ENCODE results near the gene PIK3R3. TPM values are rescaled to one million over a fixed set of nuclear protein-coding genes. Genes with fewer than 3 reads are reported as not detected.

PIK3R3 gene
- total RNA-seq, 1 experiment from 2014 or later, result 9.0 TPM

DNA sequence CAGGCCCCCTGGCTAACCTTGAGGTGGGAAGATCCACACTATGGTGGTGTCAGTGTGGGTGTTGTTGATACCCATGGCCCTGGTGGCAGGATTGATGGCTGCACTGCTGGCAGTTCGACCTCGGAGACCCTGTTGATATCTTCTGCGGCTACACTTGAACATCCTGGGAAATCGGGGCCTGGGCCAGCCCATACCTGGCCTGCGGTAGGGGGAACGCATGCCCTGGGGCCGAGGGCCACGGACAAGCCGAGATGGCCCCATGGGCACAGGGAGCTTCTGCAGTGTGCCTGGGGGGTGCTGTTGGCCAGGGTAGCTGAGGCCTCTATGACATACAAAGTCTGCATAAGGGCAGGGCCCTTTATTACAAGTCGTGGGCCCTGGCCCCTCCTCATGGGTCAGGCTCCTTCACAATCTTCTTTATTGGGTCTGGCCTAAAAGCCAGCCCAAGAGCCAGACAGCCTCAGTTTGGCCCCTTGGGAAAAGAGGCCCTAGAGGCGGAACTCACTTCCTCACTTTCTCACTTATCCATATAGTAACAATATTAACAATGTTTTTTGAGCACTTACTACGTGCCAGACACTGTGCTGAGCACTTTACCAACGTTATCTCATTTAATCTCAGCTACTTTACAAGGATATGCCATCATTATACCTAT is 43.9 kb upstream of the PIK3R3 start, which contains the start of gene P3R3URF (continued):
- TF ChIP-seq ZNF425 (CRISPR knock-in tag; conservative IDR thresholded peaks at IDR 0.05) (no peak), TEAD1 (CRISPR knock-in tag; IDR thresholded peaks at IDR 0.05) (no peak), GABPB1 (CRISPR knock-in tag; IDR thresholded peaks at IDR 0.05) (no peak), ATF3 (CRISPR knock-in tag; conservative IDR thresholded peaks at IDR 0.05) (no peak), ZNF219 (CRISPR knock-in tag; IDR thresholded peaks at IDR 0.05; ENCODE audit: borderline replicate concordance) (no peak), FOXJ3 (CRISPR knock-in tag; IDR thresholded peaks at IDR 0.05; ENCODE audit: borderline replicate concordance) (no peak), ETV6 (CRISPR knock-in tag; IDR thresholded peaks at IDR 0.05) (no peak), NR1H2 (CRISPR knock-in tag; IDR thresholded peaks at IDR 0.05) (no peak), RORB (CRISPR knock-in tag; IDR thresholded peaks at IDR 0.05) (no peak), ZNF138 (CRISPR knock-in tag; conservative IDR thresholded peaks at IDR 0.05) (no peak), ZNF423 (CRISPR knock-in tag; IDR thresholded peaks at IDR 0.05) (no peak), NFE2L1 (CRISPR knock-in tag; IDR thresholded peaks at IDR 0.05) (no peak)

DNA sequence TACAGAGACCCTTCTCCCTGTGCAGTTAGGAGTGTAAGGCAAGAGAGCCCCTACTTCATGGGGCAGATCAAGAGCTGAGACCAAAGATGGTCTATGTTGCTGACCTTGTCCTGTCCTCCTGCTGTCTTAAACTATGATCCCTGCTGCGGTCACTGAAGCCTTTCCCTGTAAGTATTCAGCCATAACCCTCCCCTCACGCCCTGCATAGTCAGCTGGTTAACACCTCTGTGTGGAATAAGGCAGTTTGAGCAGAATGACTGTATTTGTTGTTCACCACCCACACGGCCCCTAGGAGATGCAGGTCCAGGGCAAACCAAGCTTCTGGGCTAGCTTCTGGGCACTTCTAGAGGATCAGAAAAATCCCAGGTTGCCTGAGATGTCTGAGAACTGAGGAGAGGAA is 42.8 kb upstream of the PIK3R3 start:
- ChIA-PET POLR2A (no interaction called here), CTCF (interaction anchor here (0.9 kb wide), 1 partner anchor 102 kb away, joined by 3 read pairs; no protein-coding TSS in a partner anchor)
- peaks cover 10% of the 10 kb centered on the region for H3K4me1 Mint-ChIP-seq
- H3K36me3 Mint-ChIP-seq, result no peaks in the 10 kb centered on the region
- H3K9me3 Mint-ChIP-seq, result no peaks in the 10 kb centered on the region
- no peak overlapping the region for H3K4me3 Mint-ChIP-seq
- peaks cover 6% of the 10 kb centered on the region for H3K27me3 Mint-ChIP-seq (ENCODE audit: low read depth)
- ATAC-seq, result no peak
- DNase-seq (ENCODE audit: low spot score), result no peak
- no peak overlapping the region for H3K27ac Mint-ChIP-seq
- TF ChIP-seq, protein P1, sequence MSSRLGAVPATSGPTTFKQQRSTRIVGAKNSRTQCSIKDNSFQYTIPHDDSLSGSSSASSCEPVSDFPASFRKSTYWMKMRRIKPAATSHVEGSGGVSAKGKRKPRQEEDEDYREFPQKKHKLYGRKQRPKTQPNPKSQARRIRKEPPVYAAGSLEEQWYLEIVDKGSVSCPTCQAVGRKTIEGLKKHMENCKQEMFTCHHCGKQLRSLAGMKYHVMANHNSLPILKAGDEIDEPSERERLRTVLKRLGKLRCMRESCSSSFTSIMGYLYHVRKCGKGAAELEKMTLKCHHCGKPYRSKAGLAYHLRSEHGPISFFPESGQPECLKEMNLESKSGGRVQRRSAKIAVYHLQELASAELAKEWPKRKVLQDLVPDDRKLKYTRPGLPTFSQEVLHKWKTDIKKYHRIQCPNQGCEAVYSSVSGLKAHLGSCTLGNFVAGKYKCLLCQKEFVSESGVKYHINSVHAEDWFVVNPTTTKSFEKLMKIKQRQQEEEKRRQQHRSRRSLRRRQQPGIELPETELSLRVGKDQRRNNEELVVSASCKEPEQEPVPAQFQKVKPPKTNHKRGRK (CRISPR knock-in tag; IDR thresholded peaks at IDR 0.05; ENCODE audit: borderline replicate concordance), result no peak
- TF ChIP-seq ATF3 (CRISPR knock-in tag; conservative IDR thresholded peaks at IDR 0.05) (no peak), CBFB (CRISPR knock-in tag; IDR thresholded peaks at IDR 0.05; ENCODE audit: low read depth) (no peak), ZBTB43 (CRISPR knock-in tag; IDR thresholded peaks at IDR 0.05) (no peak), ELF4 (CRISPR knock-in tag; IDR thresholded peaks at IDR 0.05; ENCODE audit: low read depth) (no peak), TCF7 (CRISPR knock-in tag; IDR thresholded peaks at IDR 0.05; ENCODE audit: low read depth) (no peak)
- TF ChIP-seq, protein P2, sequence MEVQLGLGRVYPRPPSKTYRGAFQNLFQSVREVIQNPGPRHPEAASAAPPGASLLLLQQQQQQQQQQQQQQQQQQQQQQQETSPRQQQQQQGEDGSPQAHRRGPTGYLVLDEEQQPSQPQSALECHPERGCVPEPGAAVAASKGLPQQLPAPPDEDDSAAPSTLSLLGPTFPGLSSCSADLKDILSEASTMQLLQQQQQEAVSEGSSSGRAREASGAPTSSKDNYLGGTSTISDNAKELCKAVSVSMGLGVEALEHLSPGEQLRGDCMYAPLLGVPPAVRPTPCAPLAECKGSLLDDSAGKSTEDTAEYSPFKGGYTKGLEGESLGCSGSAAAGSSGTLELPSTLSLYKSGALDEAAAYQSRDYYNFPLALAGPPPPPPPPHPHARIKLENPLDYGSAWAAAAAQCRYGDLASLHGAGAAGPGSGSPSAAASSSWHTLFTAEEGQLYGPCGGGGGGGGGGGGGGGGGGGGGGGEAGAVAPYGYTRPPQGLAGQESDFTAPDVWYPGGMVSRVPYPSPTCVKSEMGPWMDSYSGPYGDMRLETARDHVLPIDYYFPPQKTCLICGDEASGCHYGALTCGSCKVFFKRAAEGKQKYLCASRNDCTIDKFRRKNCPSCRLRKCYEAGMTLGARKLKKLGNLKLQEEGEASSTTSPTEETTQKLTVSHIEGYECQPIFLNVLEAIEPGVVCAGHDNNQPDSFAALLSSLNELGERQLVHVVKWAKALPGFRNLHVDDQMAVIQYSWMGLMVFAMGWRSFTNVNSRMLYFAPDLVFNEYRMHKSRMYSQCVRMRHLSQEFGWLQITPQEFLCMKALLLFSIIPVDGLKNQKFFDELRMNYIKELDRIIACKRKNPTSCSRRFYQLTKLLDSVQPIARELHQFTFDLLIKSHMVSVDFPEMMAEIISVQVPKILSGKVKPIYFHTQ (CRISPR knock-in tag; IDR thresholded peaks at IDR 0.05), result no peak
- TF ChIP-seq, protein P3, sequence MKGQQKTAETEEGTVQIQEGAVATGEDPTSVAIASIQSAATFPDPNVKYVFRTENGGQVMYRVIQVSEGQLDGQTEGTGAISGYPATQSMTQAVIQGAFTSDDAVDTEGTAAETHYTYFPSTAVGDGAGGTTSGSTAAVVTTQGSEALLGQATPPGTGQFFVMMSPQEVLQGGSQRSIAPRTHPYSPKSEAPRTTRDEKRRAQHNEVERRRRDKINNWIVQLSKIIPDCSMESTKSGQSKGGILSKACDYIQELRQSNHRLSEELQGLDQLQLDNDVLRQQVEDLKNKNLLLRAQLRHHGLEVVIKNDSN (CRISPR knock-in tag; IDR thresholded peaks at IDR 0.05), result no peak
- TF ChIP-seq, protein P4, sequence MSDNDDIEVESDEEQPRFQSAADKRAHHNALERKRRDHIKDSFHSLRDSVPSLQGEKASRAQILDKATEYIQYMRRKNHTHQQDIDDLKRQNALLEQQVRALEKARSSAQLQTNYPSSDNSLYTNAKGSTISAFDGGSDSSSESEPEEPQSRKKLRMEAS (CRISPR knock-in tag; IDR thresholded peaks at IDR 0.05), result no peak
- TF ChIP-seq, protein P5, sequence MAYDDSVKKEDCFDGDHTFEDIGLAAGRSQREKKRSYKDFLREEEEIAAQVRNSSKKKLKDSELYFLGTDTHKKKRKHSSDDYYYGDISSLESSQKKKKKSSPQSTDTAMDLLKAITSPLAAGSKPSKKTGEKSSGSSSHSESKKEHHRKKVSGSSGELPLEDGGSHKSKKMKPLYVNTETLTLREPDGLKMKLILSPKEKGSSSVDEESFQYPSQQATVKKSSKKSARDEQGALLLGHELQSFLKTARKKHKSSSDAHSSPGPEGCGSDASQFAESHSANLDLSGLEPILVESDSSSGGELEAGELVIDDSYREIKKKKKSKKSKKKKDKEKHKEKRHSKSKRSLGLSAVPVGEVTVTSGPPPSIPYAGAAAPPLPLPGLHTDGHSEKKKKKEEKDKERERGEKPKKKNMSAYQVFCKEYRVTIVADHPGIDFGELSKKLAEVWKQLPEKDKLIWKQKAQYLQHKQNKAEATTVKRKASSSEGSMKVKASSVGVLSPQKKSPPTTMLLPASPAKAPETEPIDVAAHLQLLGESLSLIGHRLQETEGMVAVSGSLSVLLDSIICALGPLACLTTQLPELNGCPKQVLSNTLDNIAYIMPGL (CRISPR knock-in tag; IDR thresholded peaks at IDR 0.05), result no peak
- TF ChIP-seq, protein P6, sequence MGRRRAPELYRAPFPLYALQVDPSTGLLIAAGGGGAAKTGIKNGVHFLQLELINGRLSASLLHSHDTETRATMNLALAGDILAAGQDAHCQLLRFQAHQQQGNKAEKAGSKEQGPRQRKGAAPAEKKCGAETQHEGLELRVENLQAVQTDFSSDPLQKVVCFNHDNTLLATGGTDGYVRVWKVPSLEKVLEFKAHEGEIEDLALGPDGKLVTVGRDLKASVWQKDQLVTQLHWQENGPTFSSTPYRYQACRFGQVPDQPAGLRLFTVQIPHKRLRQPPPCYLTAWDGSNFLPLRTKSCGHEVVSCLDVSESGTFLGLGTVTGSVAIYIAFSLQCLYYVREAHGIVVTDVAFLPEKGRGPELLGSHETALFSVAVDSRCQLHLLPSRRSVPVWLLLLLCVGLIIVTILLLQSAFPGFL (CRISPR knock-in tag; IDR thresholded peaks at IDR 0.05; ENCODE audit: borderline replicate concordance), result no peak

Data from WTC11 (cell line).